PC-9 (cell line): Measurements from ENCODE around the gene CACNA1B.

Experiments used
- CTCF ChIP-seq: fragments of 200-600 bp; sonication (generic); conservative IDR thresholded peaks from 2 replicates; pipeline ENCODE4 v1.6.1; 2017; ENCODE audit warnings: mixed run types, antibody characterized with exemption, mild to moderate bottlenecking, moderate library complexity
- EZH2 ChIP-seq: fragments of 200-600 bp; sonication (generic); IDR thresholded peaks from 2 replicates; pipeline ENCODE4 v1.8.0; 2017; ENCODE audit warnings: antibody characterized with exemption, low read depth

- no peak for TF ChIP-seq CTCF
- TF ChIP-seq EZH2, result no peak
Observed at GRCh38 chr9:138052635-138053320, 175.2 kb downstream of the CACNA1B start.
